Ecto neural progenitor cell (in vitro differentiated cells): ENCODE data around the gene RAD51B.

Experiments
- DNase-seq: peaks from one replicate; pipeline ENCODE4 v3.0.0-alpha.2; 2018; ENCODE audit warnings: low spot score

Gene RAD51B

GRCh38 chr14:68622856-68623255 is 803.3 kb downstream of the RAD51B start:
- peak; percentile 20 for DNase-seq

- DNase-seq, result no peak
These were observed 803.7 kb downstream of the RAD51B start for GRCh38 chr14:68623307-68623706.

GRCh38 chr14:68623826-68624225 is 804.2 kb downstream of the RAD51B start:
- peak; percentile 10 for DNase-seq

DNA sequence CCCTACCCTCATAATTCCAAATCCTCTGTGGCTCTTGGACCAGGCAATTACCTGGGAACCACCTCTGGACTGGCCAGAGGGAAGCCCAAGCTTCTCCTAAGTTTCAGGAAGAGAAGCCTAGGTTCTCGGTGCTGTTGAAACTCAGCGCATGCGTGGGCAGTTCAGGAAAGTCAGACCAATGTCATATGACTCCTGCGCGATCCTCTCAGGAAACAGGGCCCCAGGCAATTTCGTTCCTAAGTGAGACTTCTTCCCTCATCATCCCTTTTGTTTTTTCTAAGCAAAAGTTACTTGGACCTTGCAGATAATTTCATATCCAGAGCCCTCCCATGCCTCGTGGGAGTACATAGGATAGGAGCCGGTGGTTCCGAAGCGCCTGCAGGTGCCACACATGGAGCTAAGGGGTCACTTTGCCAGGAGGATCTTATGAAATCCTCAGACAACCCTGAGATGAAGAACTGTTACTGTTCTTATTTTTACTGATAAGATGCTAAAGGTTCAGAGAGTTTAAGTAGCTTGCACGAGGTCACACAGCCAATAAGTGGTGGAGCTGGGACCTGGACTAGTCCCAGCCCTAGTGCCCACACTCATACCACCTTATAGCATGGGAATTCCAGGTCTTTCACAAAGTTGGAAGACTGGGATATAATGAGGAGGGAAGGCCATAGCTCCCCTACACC is 805.1 kb downstream of the RAD51B start:
- DNase-seq, result peak; percentile 32

DNA sequence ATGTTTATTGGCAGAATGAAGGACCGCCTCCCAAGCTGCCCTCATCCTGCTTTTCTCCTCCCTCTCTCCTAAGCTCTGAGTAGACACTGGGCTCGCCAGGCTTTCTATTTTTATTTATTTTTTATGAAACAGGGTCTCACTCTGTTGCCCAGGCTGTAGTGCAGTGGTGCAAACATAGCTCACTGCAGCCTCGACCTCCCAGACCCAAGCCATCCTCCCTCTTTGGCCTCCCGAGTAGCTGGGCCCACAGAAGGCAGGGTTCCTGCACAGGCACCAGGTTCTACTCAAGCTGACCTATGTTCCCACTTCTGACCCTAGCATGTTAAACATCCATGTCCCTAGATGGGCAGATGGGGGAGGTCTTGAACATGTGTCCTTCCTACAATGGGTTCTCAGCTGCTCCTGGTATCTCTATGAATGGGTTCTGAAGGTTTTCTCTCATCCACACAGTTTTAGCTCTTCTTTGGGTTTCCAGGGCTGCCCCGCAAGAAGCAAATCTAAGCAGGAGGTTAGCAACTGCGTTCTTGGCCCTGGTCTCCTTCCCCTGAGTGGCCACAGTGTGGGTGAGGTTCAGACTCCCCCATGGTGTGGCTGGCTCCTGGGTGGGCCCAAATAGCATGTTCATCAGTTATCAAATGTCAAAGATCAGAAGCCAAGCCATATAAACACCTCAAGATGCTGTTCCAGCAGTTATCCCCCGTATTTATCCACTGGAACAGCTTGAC is 805.9 kb downstream of the RAD51B start:
- peak; percentile 15 for DNase-seq

- DNase-seq, result peak; percentile 22
These were observed 806.8 kb downstream of the RAD51B start for GRCh38 chr14:68626386-68626785.

GRCh38 chr14:68627050-68627867 is 807.7 kb downstream of the RAD51B start:
- peak; percentile 41 for DNase-seq

DNA sequence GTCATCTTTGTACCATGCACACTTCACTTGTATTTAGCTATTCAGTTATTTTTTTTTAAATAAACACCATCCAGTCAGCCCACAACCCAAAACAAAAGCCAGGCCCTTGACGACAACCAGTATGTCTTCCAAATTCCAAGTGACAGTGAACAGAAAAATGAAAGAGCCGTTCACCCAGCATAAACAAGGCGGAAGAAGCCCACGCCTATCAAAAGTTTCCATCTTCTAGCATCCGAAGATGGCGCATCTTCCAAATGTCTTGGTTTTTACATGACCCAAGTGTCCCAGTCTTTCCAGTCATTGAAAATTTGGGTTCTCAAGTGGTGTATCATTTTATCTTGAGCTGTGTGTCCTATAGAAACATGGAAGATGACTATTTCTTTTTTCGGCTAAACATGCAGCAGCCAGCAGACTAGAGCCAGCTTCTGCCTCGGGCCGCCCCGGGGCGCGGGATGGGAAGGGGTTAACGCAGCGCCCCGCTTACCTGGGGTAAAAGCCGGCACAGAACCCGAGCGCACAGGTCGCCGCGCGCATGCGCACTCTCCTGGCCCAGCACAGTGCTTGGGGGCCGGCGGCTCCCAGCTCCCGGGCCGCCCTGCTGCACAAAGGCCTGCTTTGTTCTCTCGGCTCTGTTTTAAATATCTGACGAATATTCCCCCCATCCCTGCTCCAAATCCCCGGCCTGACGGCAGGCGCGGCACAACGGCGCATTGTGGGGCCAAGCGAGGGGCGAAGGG is 808.5 kb downstream of the RAD51B start:
- peak; percentile 87 for DNase-seq

GRCh38 chr14:68628605-68629310 is 809.2 kb downstream of the RAD51B start:
- DNase-seq, result peak; percentile 70

GRCh38 chr14:68630081-68630571 is 810.5 kb downstream of the RAD51B start:
- peak; percentile 45 for DNase-seq

DNA sequence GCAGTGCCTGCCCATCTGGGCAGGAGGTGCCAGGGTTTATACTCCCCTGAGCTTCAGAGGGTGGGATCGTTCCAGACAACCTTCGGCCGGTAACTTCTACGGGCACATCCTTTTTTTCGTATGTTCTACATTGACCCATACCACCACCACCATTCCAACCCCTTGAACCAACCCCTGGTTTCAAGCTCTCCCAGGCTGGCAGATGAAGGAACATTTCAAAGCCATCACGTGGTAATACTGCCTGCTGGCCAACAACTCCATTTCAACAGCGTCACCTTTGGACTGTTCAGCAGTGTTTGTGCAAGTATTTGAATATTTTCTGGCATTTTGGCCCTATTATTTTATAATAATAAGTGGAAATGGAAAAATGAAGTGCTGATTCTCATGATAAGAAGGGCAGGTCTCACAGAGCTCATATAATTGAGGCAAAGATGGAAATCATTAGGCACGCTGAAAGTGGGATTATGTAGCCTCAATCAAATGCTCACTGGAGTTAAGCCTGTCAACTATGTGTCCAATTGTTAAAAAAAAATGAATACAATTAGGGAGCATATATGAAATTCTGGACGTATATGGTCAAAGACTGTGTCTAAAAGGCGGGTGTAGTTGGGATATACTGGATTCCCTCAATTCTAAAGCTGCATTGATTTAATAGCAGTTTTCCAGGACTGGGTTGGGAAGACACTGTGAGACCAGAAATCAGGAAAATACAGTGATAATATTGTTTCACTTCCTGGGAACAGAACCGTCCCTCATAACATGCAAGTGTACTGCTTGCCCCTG is 811.2 kb downstream of the RAD51B start:
- no peak for DNase-seq

DNA sequence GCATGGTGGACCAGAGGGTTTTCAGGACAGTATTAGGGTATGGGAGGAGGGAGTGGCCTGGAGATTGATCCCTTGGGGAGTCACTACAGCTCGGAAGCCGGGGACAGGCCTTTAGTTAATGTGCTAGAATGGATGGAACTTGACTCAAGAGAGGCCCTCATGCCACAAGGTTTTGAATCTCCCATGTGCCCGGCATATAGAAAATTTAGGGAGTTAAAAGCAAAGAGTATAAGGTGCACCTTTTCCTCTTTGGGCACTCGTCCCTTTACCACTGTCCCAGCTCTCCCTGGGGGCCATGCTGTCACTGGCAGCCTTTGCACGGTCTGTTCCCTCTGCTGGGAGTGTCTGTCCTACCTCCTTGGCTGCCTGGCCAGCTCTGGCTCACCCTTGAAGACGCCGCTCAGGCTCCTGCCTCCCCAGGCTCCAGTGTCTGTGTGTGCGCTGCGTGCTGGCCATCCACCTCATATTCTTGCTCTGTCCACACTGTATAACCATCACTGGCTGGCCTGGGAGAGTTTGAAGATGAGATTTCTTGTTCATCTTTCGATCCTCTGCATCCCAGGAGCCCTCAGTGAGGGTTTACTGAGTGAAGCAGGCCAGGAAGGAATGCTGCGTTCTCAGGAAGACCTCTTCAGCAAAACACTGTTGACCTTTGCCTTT is 811.9 kb downstream of the RAD51B start:
- peak; percentile 40 for DNase-seq

DNA sequence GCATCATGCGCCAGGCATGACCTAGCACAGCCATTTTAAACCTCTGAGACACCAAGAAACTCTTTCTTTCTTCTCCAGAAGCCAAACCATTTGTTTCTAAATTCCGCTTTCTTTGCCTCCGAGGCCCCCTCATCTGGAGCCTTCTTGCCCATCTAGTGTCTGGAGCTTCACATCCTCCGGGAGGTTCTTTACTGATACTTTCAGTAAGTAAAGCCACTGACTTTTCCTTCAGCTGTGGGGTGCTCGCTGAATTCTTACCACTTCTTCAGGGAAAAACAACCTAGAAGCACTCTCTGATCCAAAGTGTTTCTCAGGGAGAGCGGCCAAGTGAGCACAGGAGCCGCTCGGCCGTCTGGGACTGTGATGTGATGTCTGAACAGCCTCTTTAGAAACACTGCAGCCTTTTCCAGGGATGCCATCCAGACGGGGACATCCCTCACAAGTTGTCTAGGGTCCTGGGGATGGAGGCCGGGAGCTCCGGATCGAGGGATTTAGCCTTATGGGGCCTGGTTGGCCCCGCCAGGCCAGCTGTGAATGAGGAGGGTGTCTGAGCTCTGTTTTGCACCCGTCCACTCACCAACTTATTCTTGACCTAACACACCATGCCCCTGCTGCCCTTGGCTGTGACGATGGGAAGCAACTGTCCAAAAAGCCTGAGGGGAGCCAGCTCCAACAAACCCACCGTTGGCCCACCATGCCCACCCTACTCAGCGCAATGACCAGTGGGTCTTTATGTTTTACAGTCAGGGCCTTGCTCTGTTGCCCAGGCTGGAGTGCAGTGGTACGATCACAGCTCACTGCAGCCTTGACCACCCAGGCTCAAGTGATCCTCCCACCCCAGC is 812.7 kb downstream of the RAD51B start:
- DNase-seq, result peak; percentile 42

- peak; percentile 48 for DNase-seq
These were observed 813.8 kb downstream of the RAD51B start for GRCh38 chr14:68633131-68633991.

DNA sequence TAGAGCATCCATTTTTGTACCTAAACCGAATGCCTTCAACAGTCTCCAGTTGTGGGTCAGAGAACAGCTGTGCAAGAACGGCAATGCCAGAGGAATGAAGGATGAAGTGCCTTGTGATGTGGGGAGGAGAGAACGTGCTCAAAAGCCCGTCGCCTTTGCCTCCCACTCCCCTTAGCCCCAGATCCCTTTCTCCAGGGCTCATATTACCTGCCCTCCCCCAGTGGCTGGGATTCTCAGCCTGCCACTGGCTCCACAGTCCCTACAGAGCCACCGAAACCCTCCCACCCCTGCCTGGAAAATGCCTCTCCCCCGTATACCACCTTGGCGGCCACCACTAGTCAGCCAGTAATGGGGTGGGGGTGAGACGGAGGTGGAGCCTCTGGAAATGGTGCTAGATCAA is 814.8 kb downstream of the RAD51B start:
- peak; percentile 42 for DNase-seq

DNA sequence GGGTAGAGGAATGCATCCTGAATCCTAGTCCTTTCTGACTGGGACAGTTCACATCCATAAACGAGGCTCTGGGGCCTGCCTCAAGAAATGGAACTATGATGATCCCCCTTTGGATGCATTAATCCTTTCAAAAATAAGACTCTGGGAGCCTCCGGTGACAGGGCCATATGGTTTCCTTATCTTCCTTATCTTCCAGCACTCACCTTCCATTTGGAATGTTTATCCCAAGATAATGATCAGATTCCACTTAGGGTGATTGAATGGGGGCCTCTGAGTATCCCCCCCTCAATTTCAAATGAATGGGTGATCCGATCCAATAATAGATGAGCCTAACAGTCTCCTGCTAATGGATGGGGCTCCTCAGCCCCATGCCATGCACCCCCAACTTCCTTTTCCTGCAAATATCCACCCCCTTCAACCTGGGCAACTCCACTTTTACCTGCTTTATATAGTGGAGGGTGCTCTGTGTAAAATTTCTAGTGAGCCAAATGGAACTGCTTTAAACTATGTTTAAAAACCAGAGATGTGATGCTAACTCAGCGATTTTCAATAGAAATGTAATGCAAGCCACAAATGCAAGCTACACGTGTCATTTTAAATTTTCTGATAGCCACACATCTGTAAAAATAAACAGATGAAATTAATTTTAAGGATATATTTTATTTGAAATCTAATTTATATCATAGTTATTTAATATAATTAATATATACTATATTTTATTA is 815.5 kb downstream of the RAD51B start:
- DNase-seq, result no peak

GRCh38 chr14:68636597-68636996 is 817.0 kb downstream of the RAD51B start:
- DNase-seq, result no peak
